ENCODE measurements around the gene CCDC137. TPM values are rescaled to one million over a fixed set of nuclear protein-coding genes. Genes with fewer than 3 reads are reported as not detected.
A peak's percentile ranks its signal among the peaks of the same experiment; 100 is the strongest.
"Not testable (repeated sequence)": the region's sequence is repeated elsewhere in the genome, so short reads cannot be mapped to it uniquely, and the experiment has no call there.

CCDC137 gene, protein sequence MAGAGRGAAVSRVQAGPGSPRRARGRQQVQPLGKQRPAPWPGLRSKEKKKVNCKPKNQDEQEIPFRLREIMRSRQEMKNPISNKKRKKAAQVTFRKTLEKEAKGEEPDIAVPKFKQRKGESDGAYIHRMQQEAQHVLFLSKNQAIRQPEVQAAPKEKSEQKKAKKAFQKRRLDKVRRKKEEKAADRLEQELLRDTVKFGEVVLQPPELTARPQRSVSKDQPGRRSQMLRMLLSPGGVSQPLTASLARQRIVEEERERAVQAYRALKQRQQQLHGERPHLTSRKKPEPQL
- total RNA-seq = 10 to 100 TPM; 15.6 to 24.2 (median 22.1) TPM
- total RNA-seq (2013) = 19.3 TPM

DNA sequence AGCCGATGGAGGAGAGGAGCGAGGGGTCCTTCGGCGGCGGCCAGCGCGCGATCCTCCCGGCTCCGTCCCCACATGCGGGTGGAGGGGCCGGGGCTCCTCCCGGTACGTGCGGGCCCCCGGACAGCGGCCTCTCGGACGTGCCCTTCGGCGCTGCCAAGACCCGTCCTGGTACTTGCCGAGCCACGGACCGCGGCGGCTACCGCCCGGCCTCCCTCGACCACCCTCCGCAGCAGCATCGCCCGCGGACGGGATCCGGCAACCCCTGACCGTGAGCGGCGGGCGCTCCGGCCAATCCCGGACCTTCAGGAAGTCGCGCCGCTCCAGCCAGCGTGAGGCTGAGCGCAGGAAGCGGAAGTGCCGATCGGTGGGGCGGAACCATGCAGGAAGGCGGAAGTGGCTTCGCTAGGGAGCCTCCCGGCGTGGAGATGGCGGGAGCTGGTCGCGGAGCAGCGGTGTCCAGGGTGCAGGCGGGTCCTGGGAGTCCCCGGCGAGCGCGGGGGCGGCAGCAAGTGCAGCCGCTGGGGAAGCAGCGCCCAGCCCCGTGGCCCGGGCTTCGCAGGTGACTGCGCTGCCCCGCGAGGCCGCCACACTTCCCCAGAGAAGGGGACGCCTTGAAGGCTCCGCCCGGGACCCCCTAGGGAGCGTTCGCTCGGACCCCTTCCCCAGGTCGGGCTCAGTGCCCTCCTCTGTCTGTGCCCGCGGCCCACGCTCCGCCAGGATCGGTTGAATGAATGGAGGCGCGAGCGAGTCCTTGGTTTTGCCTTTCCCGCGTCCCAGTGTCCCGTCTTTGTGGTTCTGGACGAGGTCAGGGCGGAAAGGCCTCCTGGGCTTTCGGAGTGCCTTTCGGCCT is at the start of gene CCDC137, which contains the start of gene OXLD1:
CCDC137 (plus strand) TSS at position 396 of the 850 bp plus-strand sequence; CDS start at position 426, 30 bp downstream.
OXLD1 (minus strand) TSS at position 264 of the 850 bp plus-strand sequence; CDS start at position 236, 28 bp downstream.
- Mint-ChIP-seq H3K9me3 (no peaks in the 10 kb centered on the region), H3K4me3 (peak within 1 kb of the TSS; percentile 94), H3K4me1 (peaks cover 15 to 23% of the 10 kb centered on the region in 2 donors), H3K27me3 (ENCODE audit: low read depth in 2 of 2) (no peaks in the 10 kb centered on the region), H3K36me3 (no peaks in the 10 kb centered on the region), H3K27ac (peak within 1 kb of the TSS; percentile 89 to 94)
- peak within 1 kb of the TSS; percentile 83 for H3K27ac ChIP-seq (ENCODE audit: low read length)
- H3K4me1 ChIP-seq (ENCODE audit: control insufficient read depth, insufficient read depth, low read length) = peaks cover 41% of the 10 kb centered on the region
- under 1% methylated on average over 96 of the region's 96 CpGs for WGBS (ENCODE audit: insufficient coverage)
- TF ChIP-seq, protein P1, sequence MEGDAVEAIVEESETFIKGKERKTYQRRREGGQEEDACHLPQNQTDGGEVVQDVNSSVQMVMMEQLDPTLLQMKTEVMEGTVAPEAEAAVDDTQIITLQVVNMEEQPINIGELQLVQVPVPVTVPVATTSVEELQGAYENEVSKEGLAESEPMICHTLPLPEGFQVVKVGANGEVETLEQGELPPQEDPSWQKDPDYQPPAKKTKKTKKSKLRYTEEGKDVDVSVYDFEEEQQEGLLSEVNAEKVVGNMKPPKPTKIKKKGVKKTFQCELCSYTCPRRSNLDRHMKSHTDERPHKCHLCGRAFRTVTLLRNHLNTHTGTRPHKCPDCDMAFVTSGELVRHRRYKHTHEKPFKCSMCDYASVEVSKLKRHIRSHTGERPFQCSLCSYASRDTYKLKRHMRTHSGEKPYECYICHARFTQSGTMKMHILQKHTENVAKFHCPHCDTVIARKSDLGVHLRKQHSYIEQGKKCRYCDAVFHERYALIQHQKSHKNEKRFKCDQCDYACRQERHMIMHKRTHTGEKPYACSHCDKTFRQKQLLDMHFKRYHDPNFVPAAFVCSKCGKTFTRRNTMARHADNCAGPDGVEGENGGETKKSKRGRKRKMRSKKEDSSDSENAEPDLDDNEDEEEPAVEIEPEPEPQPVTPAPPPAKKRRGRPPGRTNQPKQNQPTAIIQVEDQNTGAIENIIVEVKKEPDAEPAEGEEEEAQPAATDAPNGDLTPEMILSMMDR (IDR thresholded peaks at IDR 0.05) = no peak
- no peaks in the 10 kb centered on the region for H3K27me3 ChIP-seq (ENCODE audit: control insufficient read depth, insufficient read depth, low read length)
- intact Hi-C loops (cut with micrococcal nuclease) = loop anchor here (5.0 kb wide), 1 partner anchor 36 kb away; the partner anchor contains the start of gene MRPL12
- DNase-seq (peak; percentile 92 to 96), ATAC-seq (peak; percentile 91 to 99 (median 98))
- H3K4me3 ChIP-seq (ENCODE audit: low read length) = peak within 1 kb of the TSS; percentile 89
- peaks cover 21% of the 10 kb centered on the region for H3K36me3 ChIP-seq (ENCODE audit: control insufficient read depth, insufficient read depth, low read length)
- no peaks in the 10 kb centered on the region for H3K9me3 ChIP-seq (ENCODE audit: control insufficient read depth, insufficient read depth, low read length)

DNA sequence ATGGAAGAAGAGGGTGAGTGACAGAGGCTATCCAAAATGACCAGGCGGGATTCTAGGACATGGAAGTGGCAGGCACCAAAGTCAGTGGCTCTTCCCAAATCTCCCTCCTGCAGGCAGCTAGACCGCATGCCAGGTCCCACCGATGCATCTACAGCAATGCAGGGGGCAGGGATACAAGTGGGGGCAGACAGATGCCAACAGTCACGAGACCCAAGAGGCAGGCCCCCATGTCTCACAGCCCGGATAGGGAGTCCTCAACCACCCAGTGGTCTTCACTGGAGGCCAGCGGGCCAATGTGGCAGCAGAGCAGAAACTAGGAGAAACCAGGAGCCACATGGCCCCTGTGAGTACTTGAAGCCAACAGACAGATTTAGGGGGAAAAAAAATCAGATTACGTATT is 49.7 kb upstream of the CCDC137 start:
- H3K36me3 ChIP-seq (ENCODE audit: control insufficient read depth, insufficient read depth, low read length) = peaks cover 53% of the 10 kb centered on the region
- H3K4me3 Mint-ChIP-seq = no peak overlapping the region
- 62% methylated on average over 6 of the region's 7 CpGs for WGBS (ENCODE audit: insufficient coverage)
- H3K9me3 Mint-ChIP-seq = no peaks in the 10 kb centered on the region
- H3K4me3 ChIP-seq (ENCODE audit: low read length) = no peak overlapping the region
- H3K4me1 Mint-ChIP-seq = peaks cover 16 to 37% of the 10 kb centered on the region in 2 donors
- no peak overlapping the region for H3K27ac ChIP-seq (ENCODE audit: low read length)
- intact Hi-C loops (cut with micrococcal nuclease) = no loop called here
- H3K27ac Mint-ChIP-seq = no peak overlapping the region
- H3K9me3 ChIP-seq (ENCODE audit: control insufficient read depth, insufficient read depth, low read length) = no peaks in the 10 kb centered on the region
- no peaks in the 10 kb centered on the region for H3K27me3 ChIP-seq (ENCODE audit: control insufficient read depth, insufficient read depth, low read length)
- no peaks in the 10 kb centered on the region for H3K27me3 Mint-ChIP-seq (ENCODE audit: low read depth in 2 of 2)
- H3K36me3 Mint-ChIP-seq = peaks cover 15% of the 10 kb centered on the region
- H3K4me1 ChIP-seq (ENCODE audit: control insufficient read depth, insufficient read depth, low read length) = peaks cover 7% of the 10 kb centered on the region
- TF ChIP-seq, protein P1 (IDR thresholded peaks at IDR 0.05) = no peak
- no peak for DNase-seq
- ATAC-seq = no peak

DNA sequence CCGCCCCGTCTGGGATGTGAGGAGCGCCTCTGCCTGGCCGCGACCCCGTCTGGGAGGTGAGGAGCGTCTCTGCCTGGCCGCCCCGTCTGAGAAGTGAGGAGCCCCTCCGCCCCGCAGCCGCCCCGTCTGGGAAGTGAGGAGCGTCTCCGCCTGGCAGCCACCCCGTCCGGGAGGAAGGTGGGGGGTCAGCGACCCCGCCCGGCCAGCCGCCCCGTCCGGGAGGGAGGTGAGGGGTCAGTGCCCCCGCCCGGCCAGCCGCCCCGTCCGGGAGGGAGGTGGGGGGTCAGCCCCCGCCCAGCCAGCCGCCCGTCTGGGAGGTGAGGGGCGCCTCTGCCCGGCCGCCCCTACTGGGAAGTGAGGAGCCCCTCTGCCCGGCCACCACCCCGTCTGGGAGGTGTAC is 48.2 kb upstream of the CCDC137 start:
- H3K4me1 Mint-ChIP-seq = peaks cover 9 to 32% of the 10 kb centered on the region in 2 donors
- H3K9me3 Mint-ChIP-seq; H3K27ac Mint-ChIP-seq; DNase-seq; H3K27me3 Mint-ChIP-seq (ENCODE audit: low read depth in 2 of 2); intact Hi-C loops (cut with micrococcal nuclease); H3K4me3 Mint-ChIP-seq; H3K27ac ChIP-seq (ENCODE audit: low read length); H3K4me1 ChIP-seq (ENCODE audit: control insufficient read depth, insufficient read depth, low read length); H3K4me3 ChIP-seq (ENCODE audit: low read length); H3K9me3 ChIP-seq (ENCODE audit: control insufficient read depth, insufficient read depth, low read length); ATAC-seq; H3K27me3 ChIP-seq (ENCODE audit: control insufficient read depth, insufficient read depth, low read length): not testable (repeated sequence)
- H3K36me3 Mint-ChIP-seq = peaks cover 15% of the 10 kb centered on the region
- H3K36me3 ChIP-seq (ENCODE audit: control insufficient read depth, insufficient read depth, low read length) = peaks cover 46% of the 10 kb centered on the region
- WGBS (ENCODE audit: insufficient coverage) = 97% methylated on average over 31 of the region's 36 CpGs

Data from natural killer cell (primary cell).